ENCODE data around the gene ABAT. TPM values are rescaled to one million over a fixed set of nuclear protein-coding genes. Genes with fewer than 3 reads are reported as not detected.

The ABAT gene
- total RNA-seq, 2 experiments from 2014 or later, result 2.9 to 3.0 TPM

GRCh38 chr16:8675183-8676159, 1.1 kb downstream of the ABAT start:
- DNase-seq (peak; percentile 44), ATAC-seq (peak; percentile 18)
- Mint-ChIP-seq H3K36me3 (ENCODE audit: low read depth) (peaks cover 2% of the 10 kb centered on the region), H3K4me1 (ENCODE audit: low read depth) (peaks cover 19% of the 10 kb centered on the region), H3K4me3 (peak overlapping the region; percentile 79), H3K27me3 (ENCODE audit: low read depth) (no peaks in the 10 kb centered on the region), H3K9me3 (ENCODE audit: insufficient read depth) (no peaks in the 10 kb centered on the region), H3K27ac (peak overlapping the region; percentile 68)
- CTCF ChIA-PET, result interaction anchor here (1.3 to 2.7 kb wide), 4 partner anchors 14 to 334 kb away, joined by 3 to 7 read pairs (median 3); no protein-coding TSS in a partner anchor
- POLR2A ChIA-PET, result no interaction called here

- ATAC-seq, result no peak
- no peak for DNase-seq
- CTCF ChIA-PET, result interaction anchor here (1.2 to 2.7 kb wide), 3 partner anchors 15 to 204 kb away, joined by 3 to 7 read pairs (median 3); no protein-coding TSS in a partner anchor
- H3K4me1 Mint-ChIP-seq (ENCODE audit: low read depth), result peaks cover 19% of the 10 kb centered on the region
- POLR2A ChIA-PET, result no interaction called here
- no peak overlapping the region for H3K27ac Mint-ChIP-seq
- H3K4me3 Mint-ChIP-seq, result no peak overlapping the region
- no peaks in the 10 kb centered on the region for H3K9me3 Mint-ChIP-seq (ENCODE audit: insufficient read depth)
- no peaks in the 10 kb centered on the region for H3K27me3 Mint-ChIP-seq (ENCODE audit: low read depth)
- H3K36me3 Mint-ChIP-seq (ENCODE audit: low read depth), result peaks cover 2% of the 10 kb centered on the region
Measured at GRCh38 chr16:8676160-8676547, 1.7 kb downstream of the ABAT start.

- DNase-seq, result no peak
- no peaks in the 10 kb centered on the region for H3K27me3 Mint-ChIP-seq (ENCODE audit: low read depth)
- CTCF ChIA-PET, result interaction anchor here (1.2 kb wide), 1 partner anchor 203 kb away, joined by 3 read pairs; no protein-coding TSS in a partner anchor
- no peaks in the 10 kb centered on the region for H3K9me3 Mint-ChIP-seq (ENCODE audit: insufficient read depth)
- ATAC-seq, result no peak
- H3K27ac Mint-ChIP-seq, result no peak overlapping the region
- H3K36me3 Mint-ChIP-seq (ENCODE audit: low read depth), result peaks cover 2% of the 10 kb centered on the region
- POLR2A ChIA-PET, result no interaction called here
- no peak overlapping the region for H3K4me3 Mint-ChIP-seq
- H3K4me1 Mint-ChIP-seq (ENCODE audit: low read depth), result peaks cover 19% of the 10 kb centered on the region
Measured at GRCh38 chr16:8676737-8677375, 2.4 kb downstream of the ABAT start.

GRCh38 chr16:8677481-8677880, 3.1 kb downstream of the ABAT start:
- H3K4me3 Mint-ChIP-seq, result no peak overlapping the region
- POLR2A ChIA-PET, result no interaction called here
- peaks cover 2% of the 10 kb centered on the region for H3K36me3 Mint-ChIP-seq (ENCODE audit: low read depth)
- CTCF ChIA-PET, result no interaction called here
- no peak for ATAC-seq
- no peak for DNase-seq
- no peak overlapping the region for H3K27ac Mint-ChIP-seq
- no peaks in the 10 kb centered on the region for H3K9me3 Mint-ChIP-seq (ENCODE audit: insufficient read depth)
- H3K4me1 Mint-ChIP-seq (ENCODE audit: low read depth), result peaks cover 19% of the 10 kb centered on the region
- no peaks in the 10 kb centered on the region for H3K27me3 Mint-ChIP-seq (ENCODE audit: low read depth)

- Mint-ChIP-seq H3K9me3 (ENCODE audit: insufficient read depth) (no peaks in the 10 kb centered on the region), H3K27ac (no peak overlapping the region), H3K36me3 (ENCODE audit: low read depth) (peaks cover 2% of the 10 kb centered on the region), H3K4me1 (ENCODE audit: low read depth) (peaks cover 19% of the 10 kb centered on the region), H3K27me3 (ENCODE audit: low read depth) (no peaks in the 10 kb centered on the region), H3K4me3 (no peak overlapping the region)
- no peak for ATAC-seq
- DNase-seq, result no peak
- ChIA-PET POLR2A (no interaction called here), CTCF (interaction anchor here (1.1 kb wide), 1 partner anchor 191 kb away, joined by 3 read pairs; the partner anchor contains the start of gene CARHSP1)
Measured at GRCh38 chr16:8678068-8678927, 3.9 kb downstream of the ABAT start.

GRCh38 chr16:8679151-8679550, 4.7 kb downstream of the ABAT start:
- Mint-ChIP-seq H3K36me3 (ENCODE audit: low read depth) (peaks cover 2% of the 10 kb centered on the region), H3K9me3 (ENCODE audit: insufficient read depth) (no peaks in the 10 kb centered on the region), H3K4me1 (ENCODE audit: low read depth) (peaks cover 15% of the 10 kb centered on the region), H3K27me3 (ENCODE audit: low read depth) (no peaks in the 10 kb centered on the region), H3K4me3 (no peak overlapping the region), H3K27ac (no peak overlapping the region)
- ChIA-PET CTCF (no interaction called here), POLR2A (no interaction called here)
- no peak for ATAC-seq
- no peak for DNase-seq

GRCh38 chr16:8682551-8683259, 8.3 kb downstream of the ABAT start:
- no peaks in the 10 kb centered on the region for H3K27me3 Mint-ChIP-seq (ENCODE audit: low read depth)
- H3K9me3 Mint-ChIP-seq (ENCODE audit: insufficient read depth), result no peaks in the 10 kb centered on the region
- H3K27ac Mint-ChIP-seq, result no peak overlapping the region
- POLR2A ChIA-PET, result no interaction called here
- ATAC-seq, result no peak
- no peaks in the 10 kb centered on the region for H3K4me1 Mint-ChIP-seq (ENCODE audit: low read depth)
- CTCF ChIA-PET, result no interaction called here
- DNase-seq, result no peak
- no peak overlapping the region for H3K4me3 Mint-ChIP-seq
- peaks cover 4% of the 10 kb centered on the region for H3K36me3 Mint-ChIP-seq (ENCODE audit: low read depth)

- Mint-ChIP-seq H3K9me3 (ENCODE audit: insufficient read depth) (no peaks in the 10 kb centered on the region), H3K36me3 (ENCODE audit: low read depth) (peaks cover 4% of the 10 kb centered on the region), H3K4me1 (ENCODE audit: low read depth) (no peaks in the 10 kb centered on the region), H3K27ac (no peak overlapping the region), H3K4me3 (no peak overlapping the region), H3K27me3 (ENCODE audit: low read depth) (no peaks in the 10 kb centered on the region)
- ATAC-seq (no peak), DNase-seq (no peak)
- ChIA-PET POLR2A (no interaction called here), CTCF (no interaction called here)
Measured at GRCh38 chr16:8683640-8684039, 9.2 kb downstream of the ABAT start.

- CTCF ChIA-PET, result no interaction called here
- no peak for ATAC-seq
- Mint-ChIP-seq H3K27me3 (ENCODE audit: low read depth) (no peaks in the 10 kb centered on the region), H3K27ac (no peak overlapping the region), H3K4me1 (ENCODE audit: low read depth) (no peaks in the 10 kb centered on the region), H3K4me3 (no peak overlapping the region), H3K36me3 (ENCODE audit: low read depth) (peaks cover 12% of the 10 kb centered on the region), H3K9me3 (ENCODE audit: insufficient read depth) (peaks cover 13% of the 10 kb centered on the region)
- DNase-seq, result no peak
- POLR2A ChIA-PET, result no interaction called here
Measured at GRCh38 chr16:8685617-8686016, 11.2 kb downstream of the ABAT start.

- no peak for ATAC-seq
- no peaks in the 10 kb centered on the region for H3K27me3 Mint-ChIP-seq (ENCODE audit: low read depth)
- no peak overlapping the region for H3K27ac Mint-ChIP-seq
- H3K36me3 Mint-ChIP-seq (ENCODE audit: low read depth), result peaks cover 14% of the 10 kb centered on the region
- CTCF ChIA-PET, result no interaction called here
- H3K9me3 Mint-ChIP-seq (ENCODE audit: insufficient read depth), result peaks cover 17% of the 10 kb centered on the region
- H3K4me1 Mint-ChIP-seq (ENCODE audit: low read depth), result no peaks in the 10 kb centered on the region
- no peak overlapping the region for H3K4me3 Mint-ChIP-seq
- POLR2A ChIA-PET, result no interaction called here
- no peak for DNase-seq
Measured at GRCh38 chr16:8686031-8686621, 11.7 kb downstream of the ABAT start.

- ATAC-seq (no peak), DNase-seq (no peak)
- H3K27me3 Mint-ChIP-seq (ENCODE audit: low read depth), result no peaks in the 10 kb centered on the region
- ChIA-PET CTCF (no interaction called here), POLR2A (no interaction called here)
- peaks cover 14% of the 10 kb centered on the region for H3K36me3 Mint-ChIP-seq (ENCODE audit: low read depth)
- H3K9me3 Mint-ChIP-seq (ENCODE audit: insufficient read depth), result peaks cover 17% of the 10 kb centered on the region
- no peak overlapping the region for H3K27ac Mint-ChIP-seq
- no peaks in the 10 kb centered on the region for H3K4me1 Mint-ChIP-seq (ENCODE audit: low read depth)
- H3K4me3 Mint-ChIP-seq, result no peak overlapping the region
Measured at GRCh38 chr16:8686879-8687278, 12.5 kb downstream of the ABAT start.
